ENCODE results near the gene APOL1. TPM values are rescaled to one million over a fixed set of nuclear protein-coding genes. Genes with fewer than 3 reads are reported as not detected.
"Not testable (repeated sequence)": the region's sequence is repeated elsewhere in the genome, so short reads cannot be mapped to it uniquely, and the experiment has no call there.

Gene APOL1
- polyA plus RNA-seq, 1 of the 3 experiments (the other 2 are of a cell fraction) = 0.56 TPM

DNA sequence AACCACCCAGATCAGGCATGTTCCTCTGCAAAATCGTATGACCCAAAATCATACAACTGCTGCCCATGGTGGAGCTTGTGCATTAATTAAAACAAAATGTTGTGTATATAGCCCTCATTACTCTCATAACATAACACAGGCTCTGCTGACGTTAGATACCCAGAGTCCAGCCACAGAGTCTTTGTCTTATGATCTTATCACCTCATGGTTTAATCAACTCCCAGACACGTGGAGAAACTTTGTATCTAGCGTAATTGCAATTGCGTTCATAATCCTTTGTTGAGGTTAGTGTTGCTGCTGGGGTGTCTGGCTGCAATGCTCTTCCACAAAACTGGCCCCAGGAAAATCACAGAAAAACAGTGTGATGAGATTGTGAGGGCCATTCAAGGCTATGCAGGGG is 5.0 kb upstream of the APOL1 start (continued):
- TF ChIP-seq, protein P1, sequence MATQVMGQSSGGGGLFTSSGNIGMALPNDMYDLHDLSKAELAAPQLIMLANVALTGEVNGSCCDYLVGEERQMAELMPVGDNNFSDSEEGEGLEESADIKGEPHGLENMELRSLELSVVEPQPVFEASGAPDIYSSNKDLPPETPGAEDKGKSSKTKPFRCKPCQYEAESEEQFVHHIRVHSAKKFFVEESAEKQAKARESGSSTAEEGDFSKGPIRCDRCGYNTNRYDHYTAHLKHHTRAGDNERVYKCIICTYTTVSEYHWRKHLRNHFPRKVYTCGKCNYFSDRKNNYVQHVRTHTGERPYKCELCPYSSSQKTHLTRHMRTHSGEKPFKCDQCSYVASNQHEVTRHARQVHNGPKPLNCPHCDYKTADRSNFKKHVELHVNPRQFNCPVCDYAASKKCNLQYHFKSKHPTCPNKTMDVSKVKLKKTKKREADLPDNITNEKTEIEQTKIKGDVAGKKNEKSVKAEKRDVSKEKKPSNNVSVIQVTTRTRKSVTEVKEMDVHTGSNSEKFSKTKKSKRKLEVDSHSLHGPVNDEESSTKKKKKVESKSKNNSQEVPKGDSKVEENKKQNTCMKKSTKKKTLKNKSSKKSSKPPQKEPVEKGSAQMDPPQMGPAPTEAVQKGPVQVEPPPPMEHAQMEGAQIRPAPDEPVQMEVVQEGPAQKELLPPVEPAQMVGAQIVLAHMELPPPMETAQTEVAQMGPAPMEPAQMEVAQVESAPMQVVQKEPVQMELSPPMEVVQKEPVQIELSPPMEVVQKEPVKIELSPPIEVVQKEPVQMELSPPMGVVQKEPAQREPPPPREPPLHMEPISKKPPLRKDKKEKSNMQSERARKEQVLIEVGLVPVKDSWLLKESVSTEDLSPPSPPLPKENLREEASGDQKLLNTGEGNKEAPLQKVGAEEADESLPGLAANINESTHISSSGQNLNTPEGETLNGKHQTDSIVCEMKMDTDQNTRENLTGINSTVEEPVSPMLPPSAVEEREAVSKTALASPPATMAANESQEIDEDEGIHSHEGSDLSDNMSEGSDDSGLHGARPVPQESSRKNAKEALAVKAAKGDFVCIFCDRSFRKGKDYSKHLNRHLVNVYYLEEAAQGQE (IDR thresholded peaks at IDR 0.05; ENCODE audit: low read depth, low read length) = no peak
- TF ChIP-seq, protein P2, sequence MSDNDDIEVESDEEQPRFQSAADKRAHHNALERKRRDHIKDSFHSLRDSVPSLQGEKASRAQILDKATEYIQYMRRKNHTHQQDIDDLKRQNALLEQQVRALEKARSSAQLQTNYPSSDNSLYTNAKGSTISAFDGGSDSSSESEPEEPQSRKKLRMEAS (IDR thresholded peaks at IDR 0.05; ENCODE audit: low read depth) = no peak
- no peak for TF ChIP-seq MXI1 (IDR thresholded peaks at IDR 0.05; ENCODE audit: low read depth, low read length)
- no peak for TF ChIP-seq NFIC (IDR thresholded peaks at IDR 0.05; ENCODE audit: borderline replicate concordance)
- TF ChIP-seq YY1 (IDR thresholded peaks at IDR 0.05; ENCODE audit: low read depth) = no peak
- TF ChIP-seq JUND (IDR thresholded peaks at IDR 0.05) = no peak
- TF ChIP-seq RFX5 (IDR thresholded peaks at IDR 0.05; ENCODE audit: low read length) = no peak
- no peak for TF ChIP-seq EZH2phosphoT487 (IDR thresholded peaks at IDR 0.05; ENCODE audit: borderline replicate concordance, low read depth)
- no peak for TF ChIP-seq ELF1 (IDR thresholded peaks at IDR 0.05)

DNA sequence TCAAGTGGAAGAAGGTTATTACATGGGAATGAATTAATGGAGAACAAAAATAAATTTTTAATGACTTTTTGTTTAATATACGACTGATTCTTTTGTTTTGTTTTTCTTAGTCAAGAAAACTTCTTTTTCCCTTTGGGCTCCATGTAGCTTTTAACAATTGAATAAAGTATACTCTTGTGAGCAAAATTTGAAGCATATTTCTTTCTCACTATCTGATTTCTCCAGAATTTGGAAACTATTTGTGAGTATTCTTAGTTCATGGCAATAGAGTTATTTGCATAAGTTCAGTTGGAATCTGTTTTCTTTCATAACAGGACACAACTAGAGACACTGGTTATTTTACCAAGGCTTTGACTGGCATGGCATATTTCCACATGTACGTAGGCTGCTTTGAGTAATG is 3.8 kb upstream of the APOL1 start:
- CTCF ChIA-PET = interaction anchor here (0.6 to 2.0 kb wide), 6 partner anchors 10 to 221 kb away, joined by 3 to 6 read pairs (median 3); partner anchors contain the start of gene APOL4

DNA sequence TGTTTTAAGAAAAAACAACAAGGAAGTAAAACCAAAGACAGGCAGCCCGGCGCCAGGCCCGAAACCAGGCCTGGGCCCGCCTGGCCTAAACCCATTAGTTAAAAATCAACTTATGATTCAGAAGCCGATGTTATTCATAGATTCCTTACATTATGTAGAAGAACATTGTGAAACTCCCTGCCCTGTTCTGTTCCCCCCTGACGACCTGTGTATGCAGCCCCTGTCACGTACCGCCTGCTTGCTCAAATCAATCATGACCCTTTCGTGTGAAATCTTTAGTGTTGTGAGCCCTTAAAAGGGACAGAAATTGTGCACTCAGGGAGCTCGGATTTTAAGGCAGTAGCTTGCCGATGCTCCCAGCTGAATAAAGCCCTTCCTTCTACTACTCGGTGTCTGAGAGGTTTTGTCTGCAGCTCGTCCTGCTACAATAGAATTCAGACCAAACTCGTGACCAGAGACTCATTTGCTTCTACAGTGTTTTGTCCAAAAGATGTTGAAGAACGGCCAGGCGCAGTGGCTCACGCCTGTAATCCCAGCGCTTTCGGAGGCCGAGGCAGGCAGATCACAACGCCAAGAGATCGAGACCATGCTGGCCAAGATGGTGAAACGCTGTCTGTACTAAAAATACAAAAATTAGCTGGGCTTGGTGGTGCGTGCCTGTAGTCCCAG is 2.5 kb upstream of the APOL1 start:
- H3K9ac ChIP-seq; H3F3A ChIP-seq (replicated peaks; ENCODE audit: insufficient read depth); POLR2A ChIA-PET; H2AFZ ChIP-seq (ENCODE audit: low read depth); H3K79me2 ChIP-seq (ENCODE audit: insufficient read depth); H3K9me3 ChIP-seq; H3K27ac ChIP-seq (ENCODE audit: low read depth in 2 of 2, low read length in 1 of 2); H3K27me3 ChIP-seq (ENCODE audit: insufficient read depth); H3K4me2 ChIP-seq; H3K4me3 ChIP-seq (ENCODE audit: low read depth in 2 of 2, low read length in 1 of 2); H4K20me1 ChIP-seq (ENCODE audit: insufficient read depth); H3K9me2 ChIP-seq; DNase-seq; H3K36me3 ChIP-seq (replicated peaks in 1 of 2; ENCODE audit: control insufficient read depth in 1 of 2, insufficient read depth in 2 of 2, low read length in 1 of 2): not testable (repeated sequence)
- peaks cover 0 to 23% of the 10 kb centered on the region in 2 experiments; a peak in 1 of 4 replicates for H3K4me1 ChIP-seq (ENCODE audit: control insufficient read depth in 1 of 2, insufficient read depth in 2 of 2, low read depth in 1 of 2, low read length in 1 of 2)
- WGBS (ENCODE audit: low lambda C conversion rate) = 83% methylated on average over 24 of the region's 24 CpGs
- CTCF ChIA-PET = interaction anchor here (1.6 kb wide), 1 partner anchor 10 kb away, joined by 4 read pairs; no protein-coding TSS in a partner anchor

More for the DNA sequence above, 3.8 kb upstream of the APOL1 start:
- WGBS (ENCODE audit: low lambda C conversion rate) = 71% methylated on average over 2 of the region's 2 CpGs
- H3K9ac ChIP-seq = no peak overlapping the region
- H3F3A ChIP-seq (replicated peaks; ENCODE audit: insufficient read depth) = no peaks in the 10 kb centered on the region
- DNase-seq = no peak
- TF ChIP-seq JUND (IDR thresholded peaks at IDR 0.05) (no peak), YY1 (IDR thresholded peaks at IDR 0.05; ENCODE audit: low read depth) (no peak), SMC3 (IDR thresholded peaks at IDR 0.05; ENCODE audit: low read depth, low read length) (no peak), SIN3A (IDR thresholded peaks at IDR 0.05; ENCODE audit: borderline replicate concordance, low read depth, low read length) (no peak), MXI1 (IDR thresholded peaks at IDR 0.05; ENCODE audit: low read depth, low read length) (no peak), ELF1 (IDR thresholded peaks at IDR 0.05) (no peak), RCOR1 (IDR thresholded peaks at IDR 0.05; ENCODE audit: low read length) (no peak), RXRA (IDR thresholded peaks at IDR 0.05; ENCODE audit: borderline replicate concordance, low read depth) (no peak), EP300 (IDR thresholded peaks at IDR 0.05; ENCODE audit: borderline replicate concordance in 1 of 2, low read depth in 1 of 2, low read length in 1 of 2) (no peak), RAD21 (IDR thresholded peaks at IDR 0.05; ENCODE audit: low read length) (no peak)
- TF ChIP-seq, protein P3, sequence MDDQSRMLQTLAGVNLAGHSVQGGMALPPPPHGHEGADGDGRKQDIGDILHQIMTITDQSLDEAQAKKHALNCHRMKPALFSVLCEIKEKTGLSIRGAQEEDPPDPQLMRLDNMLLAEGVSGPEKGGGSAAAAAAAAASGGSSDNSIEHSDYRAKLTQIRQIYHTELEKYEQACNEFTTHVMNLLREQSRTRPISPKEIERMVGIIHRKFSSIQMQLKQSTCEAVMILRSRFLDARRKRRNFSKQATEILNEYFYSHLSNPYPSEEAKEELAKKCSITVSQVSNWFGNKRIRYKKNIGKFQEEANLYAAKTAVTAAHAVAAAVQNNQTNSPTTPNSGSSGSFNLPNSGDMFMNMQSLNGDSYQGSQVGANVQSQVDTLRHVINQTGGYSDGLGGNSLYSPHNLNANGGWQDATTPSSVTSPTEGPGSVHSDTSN (IDR thresholded peaks at IDR 0.05) = no peak
- TF ChIP-seq, protein P1 (IDR thresholded peaks at IDR 0.05; ENCODE audit: low read depth, low read length) = no peak
- no peak overlapping the region for H2AFZ ChIP-seq (ENCODE audit: low read depth)
- H3K4me3 ChIP-seq (ENCODE audit: low read depth in 2 of 2, low read length in 1 of 2) = no peak overlapping the region
- no peaks in the 10 kb centered on the region for H4K20me1 ChIP-seq (ENCODE audit: insufficient read depth)
- H3K79me2 ChIP-seq (ENCODE audit: insufficient read depth) = no peaks in the 10 kb centered on the region
- H3K9me2 ChIP-seq = no peaks in the 10 kb centered on the region
- H3K4me2 ChIP-seq = no peak overlapping the region
- H3K27ac ChIP-seq (ENCODE audit: low read depth in 2 of 2, low read length in 1 of 2) = no peak overlapping the region
- POLR2A ChIA-PET = no interaction called here
- no peaks in the 10 kb centered on the region for H3K36me3 ChIP-seq (replicated peaks in 1 of 2; ENCODE audit: control insufficient read depth in 1 of 2, insufficient read depth in 2 of 2, low read length in 1 of 2)
- H3K9me3 ChIP-seq = no peaks in the 10 kb centered on the region
- no peaks in the 10 kb centered on the region for H3K27me3 ChIP-seq (ENCODE audit: insufficient read depth)
- peaks cover 0 to 11% of the 10 kb centered on the region in 2 experiments; a peak in 1 of 4 replicates for H3K4me1 ChIP-seq (ENCODE audit: control insufficient read depth in 1 of 2, insufficient read depth in 2 of 2, low read depth in 1 of 2, low read length in 1 of 2)
